ENCODE data around the gene CHD2.

DNA sequence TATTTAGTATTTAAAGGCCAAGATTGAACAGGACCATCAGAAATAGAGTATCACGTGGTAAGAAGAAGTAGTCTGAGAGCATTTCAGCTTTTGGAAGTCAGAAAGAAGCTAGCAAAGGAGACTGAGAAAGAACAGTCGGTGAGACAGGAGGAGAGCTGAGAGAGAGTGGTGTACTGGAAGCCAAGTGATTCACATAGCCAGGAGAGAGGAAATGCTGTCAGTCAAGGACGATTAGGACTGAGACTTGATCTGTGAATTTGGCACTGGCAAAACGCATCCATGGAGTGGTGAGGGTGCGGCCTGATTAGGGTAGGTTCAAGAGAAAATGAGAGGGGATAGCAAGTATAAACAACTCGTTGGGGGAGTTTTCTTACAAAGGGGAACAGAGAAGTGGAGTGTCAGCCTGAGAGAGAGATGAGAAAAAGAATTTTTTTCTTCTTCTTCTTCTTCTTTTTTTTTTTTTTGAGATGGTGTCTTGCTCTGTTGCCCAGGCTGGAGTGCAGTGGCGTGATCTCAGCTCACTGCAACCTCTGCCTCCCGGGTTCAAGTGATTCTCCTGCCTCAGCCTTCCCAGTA, 44.9 kb downstream of the CHD2 start:
- TF ChIP-seq EZH2 (IDR thresholded peaks at IDR 0.05; ENCODE audit: borderline replicate concordance, low read length): no peak
- TF ChIP-seq, protein P1, sequence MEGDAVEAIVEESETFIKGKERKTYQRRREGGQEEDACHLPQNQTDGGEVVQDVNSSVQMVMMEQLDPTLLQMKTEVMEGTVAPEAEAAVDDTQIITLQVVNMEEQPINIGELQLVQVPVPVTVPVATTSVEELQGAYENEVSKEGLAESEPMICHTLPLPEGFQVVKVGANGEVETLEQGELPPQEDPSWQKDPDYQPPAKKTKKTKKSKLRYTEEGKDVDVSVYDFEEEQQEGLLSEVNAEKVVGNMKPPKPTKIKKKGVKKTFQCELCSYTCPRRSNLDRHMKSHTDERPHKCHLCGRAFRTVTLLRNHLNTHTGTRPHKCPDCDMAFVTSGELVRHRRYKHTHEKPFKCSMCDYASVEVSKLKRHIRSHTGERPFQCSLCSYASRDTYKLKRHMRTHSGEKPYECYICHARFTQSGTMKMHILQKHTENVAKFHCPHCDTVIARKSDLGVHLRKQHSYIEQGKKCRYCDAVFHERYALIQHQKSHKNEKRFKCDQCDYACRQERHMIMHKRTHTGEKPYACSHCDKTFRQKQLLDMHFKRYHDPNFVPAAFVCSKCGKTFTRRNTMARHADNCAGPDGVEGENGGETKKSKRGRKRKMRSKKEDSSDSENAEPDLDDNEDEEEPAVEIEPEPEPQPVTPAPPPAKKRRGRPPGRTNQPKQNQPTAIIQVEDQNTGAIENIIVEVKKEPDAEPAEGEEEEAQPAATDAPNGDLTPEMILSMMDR (IDR thresholded peaks at IDR 0.05; ENCODE audit: low read length): no peak

All from OCI-LY1 (cell line).